GM12878 (cell line): ENCODE measurements around the gene TPCN1. TPM values are rescaled to one million over a fixed set of nuclear protein-coding genes. Genes with fewer than 3 reads are reported as not detected.

Experiments
- BMI1 ChIP-seq: fragments of 450-650 bp; IDR thresholded peaks from 2 replicates; pipeline ENCODE4 v1.6.1; 2016; ENCODE audit warnings: mild to moderate bottlenecking, moderate library complexity, borderline replicate concordance
- ETV6 ChIP-seq, 2 experiments: fragments of 450-650 bp in 1 of 2; IDR thresholded peaks in 1 of 2; conservative IDR thresholded peaks in 1 of 2; 2 replicates each; pipeline ENCODE4 v1.6.1; 2014; ENCODE audit warnings: antibody characterized with exemption in 1 of 2, borderline replicate concordance in 1 of 2, low read depth in 1 of 2, mild to moderate bottlenecking in 1 of 2, moderate library complexity in 1 of 2
- NBN ChIP-seq: fragments of 450-650 bp; IDR thresholded peaks from 2 replicates; pipeline ENCODE4 v1.6.1; 2016
- NFYB ChIP-seq: IDR thresholded peaks from 2 replicates; pipeline ENCODE4 v1.6.1; 2011; ENCODE audit warnings: low read depth, mild to moderate bottlenecking, low read length, improper control_type of control experiment, moderate library complexity; ENCODE audit not compliant: insufficient read depth
- NR2C1 ChIP-seq: fragments of 450-650 bp; IDR thresholded peaks from 2 replicates; pipeline ENCODE4 v1.6.1; 2017; ENCODE audit warnings: antibody characterized with exemption, mild to moderate bottlenecking, moderate library complexity
- polyA plus RNA-seq, 11 experiments: library from polyadenylated mRNA; depleted of rRNA in 4 of 11; unstranded in 6 of 11; stranded (reverse) in 5 of 11; fragments of >200 nt; fragmentation: Nextera tagmentation in 4 of 11; fragmentation: Illumina TruSeq in 1 of 11; extraction: Ambion mirVana in 4 of 11; extraction: Trizol in 1 of 11; gene quantifications; 1 replicate in 1 of 11; 2 replicates in 10 of 11; pipeline versions ENCODE4 v1.2.1 to v1.2.3, GENCODE V29; 2011 to 2016; ENCODE audit warnings: inconsistent platforms in 2 of 11, missing spikeins in 2 of 11, low read depth in 1 of 11
- total RNA-seq, 4 experiments: library from RNA; depleted of rRNA in 3 of 4; stranded (reverse); fragments of >200 nt in 3 of 4; fragmentation: Illumina TruSeq in 1 of 4; extraction: Trizol in 1 of 4; gene quantifications; 2 replicates each; pipeline versions ENCODE4 v1.2.1 to v1.2.3, GENCODE V29; 2013 to 2021
- TF ChIP-seq, protein P1 (sequence below): fragments of 450-650 bp; IDR thresholded peaks from 2 replicates; pipeline ENCODE4 v1.6.1; 2018; ENCODE audit warnings: borderline replicate concordance, mild to moderate bottlenecking; ENCODE audit not compliant: partially characterized antibody
- TF ChIP-seq, protein P2 (sequence below): fragments of 450-650 bp; formaldehyde crosslinking; IDR thresholded peaks from 2 replicates; pipeline ENCODE4 v1.4.0; 2022; ENCODE audit warnings: mild to moderate bottlenecking, moderate library complexity
- TF ChIP-seq, protein P3 (sequence below): fragments of 150-350 bp; IDR thresholded peaks from 2 replicates; pipeline ENCODE4 v1.6.1; 2014; ENCODE audit warnings: mild to moderate bottlenecking, low read depth, low read length

The TPCN1 gene
- total and polyA plus RNA-seq, 10 of the 15 experiments (the other 5 are each of a cell fraction or from before 2014, with no cell fraction given): 0.79 to 30.9 (median 19.4) TPM

DNA sequence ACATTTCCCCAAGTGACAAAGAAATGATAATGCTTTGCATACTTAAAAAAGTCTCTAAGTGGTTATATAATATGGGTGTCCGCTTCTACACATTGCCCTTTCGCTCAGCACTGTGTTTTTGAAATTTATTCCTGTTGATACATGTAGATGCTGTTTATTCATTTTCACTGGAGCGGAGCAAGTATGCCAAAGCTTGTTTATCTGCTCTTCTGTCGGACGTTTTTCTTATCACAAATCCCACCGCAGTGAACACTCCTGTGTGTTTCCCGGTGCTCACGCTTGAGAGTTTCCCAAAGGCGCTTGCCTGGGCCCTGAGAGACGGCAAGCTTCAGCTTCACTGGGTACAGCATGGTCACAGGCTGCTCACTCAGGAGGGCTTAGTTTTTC, 50.2 kb downstream of the TPCN1 start (continued):
- TF ChIP-seq, protein P1, sequence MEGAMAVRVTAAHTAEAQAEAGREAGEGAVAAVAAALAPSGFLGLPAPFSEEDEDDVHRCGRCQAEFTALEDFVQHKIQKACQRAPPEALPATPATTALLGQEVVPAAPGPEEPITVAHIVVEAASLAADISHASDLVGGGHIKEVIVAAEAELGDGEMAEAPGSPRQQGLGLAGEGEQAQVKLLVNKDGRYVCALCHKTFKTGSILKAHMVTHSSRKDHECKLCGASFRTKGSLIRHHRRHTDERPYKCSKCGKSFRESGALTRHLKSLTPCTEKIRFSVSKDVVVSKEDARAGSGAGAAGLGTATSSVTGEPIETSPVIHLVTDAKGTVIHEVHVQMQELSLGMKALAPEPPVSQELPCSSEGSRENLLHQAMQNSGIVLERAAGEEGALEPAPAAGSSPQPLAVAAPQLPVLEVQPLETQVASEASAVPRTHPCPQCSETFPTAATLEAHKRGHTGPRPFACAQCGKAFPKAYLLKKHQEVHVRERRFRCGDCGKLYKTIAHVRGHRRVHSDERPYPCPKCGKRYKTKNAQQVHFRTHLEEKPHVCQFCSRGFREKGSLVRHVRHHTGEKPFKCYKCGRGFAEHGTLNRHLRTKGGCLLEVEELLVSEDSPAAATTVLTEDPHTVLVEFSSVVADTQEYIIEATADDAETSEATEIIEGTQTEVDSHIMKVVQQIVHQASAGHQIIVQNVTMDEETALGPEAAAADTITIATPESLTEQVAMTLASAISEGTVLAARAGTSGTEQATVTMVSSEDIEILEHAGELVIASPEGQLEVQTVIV: no peak
- no peak for TF ChIP-seq NBN
- TF ChIP-seq, protein P2, sequence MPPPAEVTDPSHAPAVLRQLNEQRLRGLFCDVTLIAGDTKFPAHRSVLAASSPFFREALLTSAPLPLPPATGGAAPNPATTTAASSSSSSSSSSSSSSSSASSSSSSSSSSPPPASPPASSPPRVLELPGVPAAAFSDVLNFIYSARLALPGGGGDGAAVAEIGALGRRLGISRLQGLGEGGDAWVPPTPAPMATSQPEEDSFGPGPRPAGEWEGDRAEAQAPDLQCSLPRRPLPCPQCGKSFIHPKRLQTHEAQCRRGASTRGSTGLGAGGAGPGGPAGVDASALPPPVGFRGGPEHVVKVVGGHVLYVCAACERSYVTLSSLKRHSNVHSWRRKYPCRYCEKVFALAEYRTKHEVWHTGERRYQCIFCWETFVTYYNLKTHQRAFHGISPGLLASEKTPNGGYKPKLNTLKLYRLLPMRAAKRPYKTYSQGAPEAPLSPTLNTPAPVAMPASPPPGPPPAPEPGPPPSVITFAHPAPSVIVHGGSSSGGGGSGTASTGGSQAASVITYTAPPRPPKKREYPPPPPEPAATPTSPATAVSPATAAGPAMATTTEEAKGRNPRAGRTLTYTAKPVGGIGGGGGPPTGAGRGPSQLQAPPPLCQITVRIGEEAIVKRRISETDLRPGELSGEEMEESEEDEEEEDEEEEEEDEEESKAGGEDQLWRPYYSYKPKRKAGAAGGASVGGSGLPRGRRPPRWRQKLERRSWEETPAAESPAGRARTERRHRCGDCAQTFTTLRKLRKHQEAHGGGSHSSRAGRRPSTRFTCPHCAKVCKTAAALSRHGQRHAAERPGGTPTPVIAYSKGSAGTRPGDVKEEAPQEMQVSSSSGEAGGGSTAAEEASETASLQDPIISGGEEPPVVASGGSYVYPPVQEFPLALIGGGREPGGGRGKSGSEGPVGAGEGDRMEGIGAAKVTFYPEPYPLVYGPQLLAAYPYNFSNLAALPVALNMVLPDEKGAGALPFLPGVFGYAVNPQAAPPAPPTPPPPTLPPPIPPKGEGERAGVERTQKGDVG (CRISPR knock-in tag): no peak
- no peak for TF ChIP-seq ETV6 (conservative IDR thresholded peaks at IDR 0.05 in 1 of 2, IDR thresholded peaks at IDR 0.05 in 1 of 2; ENCODE audit: borderline replicate concordance in 1 of 2, low read depth in 1 of 2)
- no peak for TF ChIP-seq BMI1
- no peak for TF ChIP-seq NFYB
- no peak for TF ChIP-seq NR2C1
- TF ChIP-seq, protein P3, sequence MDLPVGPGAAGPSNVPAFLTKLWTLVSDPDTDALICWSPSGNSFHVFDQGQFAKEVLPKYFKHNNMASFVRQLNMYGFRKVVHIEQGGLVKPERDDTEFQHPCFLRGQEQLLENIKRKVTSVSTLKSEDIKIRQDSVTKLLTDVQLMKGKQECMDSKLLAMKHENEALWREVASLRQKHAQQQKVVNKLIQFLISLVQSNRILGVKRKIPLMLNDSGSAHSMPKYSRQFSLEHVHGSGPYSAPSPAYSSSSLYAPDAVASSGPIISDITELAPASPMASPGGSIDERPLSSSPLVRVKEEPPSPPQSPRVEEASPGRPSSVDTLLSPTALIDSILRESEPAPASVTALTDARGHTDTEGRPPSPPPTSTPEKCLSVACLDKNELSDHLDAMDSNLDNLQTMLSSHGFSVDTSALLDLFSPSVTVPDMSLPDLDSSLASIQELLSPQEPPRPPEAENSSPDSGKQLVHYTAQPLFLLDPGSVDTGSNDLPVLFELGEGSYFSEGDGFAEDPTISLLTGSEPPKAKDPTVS: no peak
